GM12878 (cell line): ENCODE measurements around the gene C10orf105. TPM values are rescaled to one million over a fixed set of nuclear protein-coding genes. Genes with fewer than 3 reads are reported as not detected.

Source experiments
- ATAC-seq: fragments of 200-7000 bp; cut with Tn5 transposase; 3 replicates; pipeline ENCODE4 v1.9.1; 2020; ENCODE audit warnings: mild to moderate bottlenecking, moderate library complexity
- BruUV-seq: library from RNA; stranded (reverse); fragments of 400-500 nt; replicated peaks from 2 replicates; lab custom pipeline; 2021; lab: Mats Ljungman, UMichigan
- CTCF ChIA-PET: fragments of 300-600 bp; sonication (Branson Sonifier 250); formaldehyde crosslinking; extraction: SDS; loops from one replicate; lab custom pipeline; 2021; ENCODE audit warnings: inconsistent platforms; lab: Yijun Ruan, JAX
- POLR2A ChIA-PET: fragments of 350-600 bp; formaldehyde crosslinking; extraction: SDS; loops from one replicate; lab custom pipeline; 2021; ENCODE audit warnings: inconsistent platforms; lab: Charles Lee
- RAD21 ChIA-PET: fragments of 300-600 bp; sonication (Branson Sonifier 250); formaldehyde crosslinking; loops from one replicate; lab custom pipeline; 2023; ENCODE audit warnings: antibody characterized with exemption; ENCODE audit not compliant: unreplicated experiment; lab: Charles Lee
- SMC1A ChIA-PET: fragments of 300-600 bp; sonication (Branson Sonifier 250); formaldehyde crosslinking; loops from one replicate; lab custom pipeline; 2023; ENCODE audit not compliant: unreplicated experiment, uncharacterized antibody; lab: Charles Lee
- DNase-seq: peaks from one replicate; pipeline ENCODE4 v3.0.0-alpha.2; 2011; ENCODE audit warnings: low read depth, low spot score
- FAIRE-seq: peaks from 3 replicates; lab custom pipeline; 2011; peaks lifted over from hg19 to GRCh38; lab: Jason Lieb, UNC
- H2AFZ ChIP-seq: 2 replicates; pipeline ENCODE4 v1.6.0; 2011; ENCODE audit warnings: low read depth, low read length, control low read depth; ENCODE audit not compliant: control insufficient read depth
- H3K27ac ChIP-seq: 2 replicates; pipeline ENCODE4 v1.5.1; 2011; ENCODE audit warnings: control low read depth; ENCODE audit not compliant: control insufficient read depth, insufficient read depth
- H3K27me3 ChIP-seq, 2 experiments: replicated peaks in 1 of 2; 2 replicates each; pipeline versions ENCODE4 v1.6.0 to v1.6.1; 2011; ENCODE audit warnings: low read length in 1 of 2; ENCODE audit not compliant: control insufficient read depth in 2 of 2, insufficient read depth in 2 of 2
- H3K36me3 ChIP-seq, 2 experiments: 2 replicates each; pipeline ENCODE4 v1.5.1; 2011; ENCODE audit warnings: low read length in 1 of 2; ENCODE audit not compliant: control insufficient read depth in 2 of 2, insufficient read depth in 2 of 2
- H3K4me1 ChIP-seq: 2 replicates; pipeline ENCODE4 v1.6.1; 2011; ENCODE audit warnings: mild to moderate bottlenecking, low read length, moderate library complexity, mixed read lengths; ENCODE audit not compliant: control insufficient read depth, insufficient read depth
- H3K4me2 ChIP-seq: 2 replicates; pipeline ENCODE4 v1.6.0; 2011; ENCODE audit warnings: control low read depth; ENCODE audit not compliant: control insufficient read depth, insufficient read depth
- H3K4me3 ChIP-seq: fragments of 200-600 bp; sonication (generic); 2 replicates; pipeline ENCODE4 v1.5.1; 2016
- H3K79me2 ChIP-seq: 2 replicates; pipeline ENCODE4 v1.6.0; 2011; ENCODE audit warnings: low read length; ENCODE audit not compliant: control insufficient read depth, insufficient read depth
- H3K9ac ChIP-seq: 2 replicates; pipeline ENCODE4 v1.8.0; 2011; ENCODE audit warnings: low read length, control low read depth, mixed read lengths; ENCODE audit not compliant: control insufficient read depth, insufficient read depth
- H3K9me3 ChIP-seq: replicated peaks from 3 replicates; pipeline ENCODE4 v1.5.1; 2011; ENCODE audit warnings: mild to moderate bottlenecking, low read length; ENCODE audit not compliant: control insufficient read depth, insufficient read depth
- H4K20me1 ChIP-seq: 2 replicates; pipeline ENCODE4 v1.6.0; 2011; ENCODE audit not compliant: control insufficient read depth, insufficient read depth
- BCL3 ChIP-seq: IDR thresholded peaks from 2 replicates; pipeline ENCODE4 v1.6.1; 2011; ENCODE audit warnings: borderline replicate concordance, low read depth, mild to moderate bottlenecking, moderate library complexity, low read length; ENCODE audit not compliant: insufficient read depth, poor library complexity, severe bottlenecking
- EGR1 ChIP-seq, 2 experiments: IDR thresholded peaks; 1 replicate in 1 of 2; 2 replicates in 1 of 2; pipeline ENCODE4 v1.6.1; 2011 to 2012; ENCODE audit warnings: low read depth in 2 of 2, low read length in 2 of 2, borderline replicate concordance in 1 of 2, mild to moderate bottlenecking in 1 of 2, moderate library complexity in 1 of 2
- NRF1 ChIP-seq: conservative IDR thresholded peaks from 2 replicates; pipeline ENCODE4 v1.6.1; 2011; ENCODE audit warnings: mild to moderate bottlenecking, low read depth, low read length, improper control_type of control experiment
- POLR2AphosphoS5 ChIP-seq: IDR thresholded peaks from 2 replicates; pipeline ENCODE4 v1.6.1; 2011; ENCODE audit warnings: mild to moderate bottlenecking, low read length, inconsistent platforms
- SMAD1 ChIP-seq: fragments of 450-650 bp; IDR thresholded peaks from 2 replicates; pipeline ENCODE4 v1.6.1; 2018; ENCODE audit warnings: mild to moderate bottlenecking, low read depth; ENCODE audit not compliant: partially characterized antibody
- SUPT20H ChIP-seq: IDR thresholded peaks from 2 replicates; pipeline ENCODE4 v1.6.1; 2011; ENCODE audit warnings: low read depth, mild to moderate bottlenecking, low read length, moderate library complexity, borderline replicate concordance; ENCODE audit not compliant: control insufficient read depth
- ZNF592 ChIP-seq: fragments of 450-650 bp; IDR thresholded peaks from 2 replicates; pipeline ENCODE4 v1.6.1; 2017; ENCODE audit warnings: mild to moderate bottlenecking, moderate library complexity
- WGBS: methylation state at CpG from one replicate; pipeline ENCODE4 v1.1.6; 2016; ENCODE audit warnings: low lambda C conversion rate; ENCODE audit not compliant: insufficient replicate concordance, insufficient coverage; ENCODE audit errors: missing lambda C conversion rate; 5-methylcytosine and 5-hydroxymethylcytosine counted together
- in situ Hi-C: fragments of 300-500 bp; cut with MboI; formaldehyde crosslinking; loops from 9 replicates; pipeline ENCODE4 v1.14.3; 2018; ENCODE audit warnings: mixed read lengths
- intact Hi-C: fragments of 100-400 bp; cut with micrococcal nuclease; formaldehyde crosslinking; loops from one replicate; pipeline ENCODE4 v1.14.2; 2022; ENCODE audit not compliant: unreplicated experiment
- polyA plus RNA-seq, 11 experiments: library from polyadenylated mRNA; depleted of rRNA in 4 of 11; unstranded in 6 of 11; stranded (reverse) in 5 of 11; fragments of >200 nt; fragmentation: Nextera tagmentation in 4 of 11; fragmentation: Illumina TruSeq in 1 of 11; extraction: Ambion mirVana in 4 of 11; extraction: Trizol in 1 of 11; gene quantifications; 1 replicate in 1 of 11; 2 replicates in 10 of 11; pipeline versions ENCODE4 v1.2.1 to v1.2.3, GENCODE V29; 2011 to 2016; ENCODE audit warnings: inconsistent platforms in 2 of 11, missing spikeins in 2 of 11, low read depth in 1 of 11
- total RNA-seq, 4 experiments: library from RNA; depleted of rRNA in 3 of 4; stranded (reverse); fragments of >200 nt in 3 of 4; fragmentation: Illumina TruSeq in 1 of 4; extraction: Trizol in 1 of 4; gene quantifications; 2 replicates each; pipeline versions ENCODE4 v1.2.1 to v1.2.3, GENCODE V29; 2013 to 2021

C10orf105 gene
- total and polyA plus RNA-seq, 10 of the 15 experiments (the other 5 are each of a cell fraction or from before 2014, with no cell fraction given), result 0.04 to 0.06 (median 0.05) TPM; not detected in 7

- WGBS, result 50% methylated on average over 16 of the region's 17 CpGs
- Histone ChIP-seq H3K4me3 (no peak overlapping the region), H3K27me3 (no peaks in the 10 kb centered on the region), H3K9ac (no peak overlapping the region), H3K9me3 (no peaks in the 10 kb centered on the region), H3K27ac (no peak overlapping the region), H3K36me3 (no peaks in the 10 kb centered on the region), H3K4me2 (no peak overlapping the region), H4K20me1 (no peaks in the 10 kb centered on the region), H3K79me2 (no peaks in the 10 kb centered on the region), H2AFZ (no peak overlapping the region), H3K4me1 (peaks cover 26% of the 10 kb centered on the region)
- CTCF ChIA-PET, result interaction anchor here (0.8 to 5.3 kb wide), 6 partner anchors 13 to 336 kb away, joined by 3 to 25 read pairs (median 4); no protein-coding TSS in a partner anchor
- in situ Hi-C loops (no loop called here), intact Hi-C loops (no loop called here)
- DNase-seq (no peak), ATAC-seq (no peak), FAIRE-seq (no peak)
- SMC1A ChIA-PET, result interaction anchor here (1.8 to 2.2 kb wide), 2 partner anchors 15 to 48 kb away, joined by 4 to 9 read pairs; no protein-coding TSS in a partner anchor
- BruUV-seq, result no TSS peak
- POLR2A ChIA-PET, result interaction anchor here (1.0 kb wide), 1 partner anchor 60 kb away, joined by 3 read pairs; the partner anchor contains the start of gene VSIR
- RAD21 ChIA-PET, result interaction anchor here (0.7 to 1.4 kb wide), 3 partner anchors 99 to 397 kb away, joined by 3 read pairs; no protein-coding TSS in a partner anchor
- no peak for TF ChIP-seq POLR2AphosphoS5
- no peak for TF ChIP-seq SMAD1
- no peak for TF ChIP-seq EGR1 (IDR thresholded peaks at IDR 0.05; ENCODE audit: borderline replicate concordance in 1 of 2, low read depth in 2 of 2, low read length in 2 of 2)
- TF ChIP-seq NRF1, result no peak
Observed at GRCh38 chr10:71712572-71713134, 6.9 kb downstream of the C10orf105 start.

- FAIRE-seq, result no peak
- in situ Hi-C loops, result no loop called here
- H3K9ac ChIP-seq, result no peak overlapping the region
- intact Hi-C loops, result no loop called here
- ChIA-PET RAD21 (interaction anchor here (0.6 to 1.4 kb wide), 5 partner anchors 100 to 397 kb away, joined by 3 read pairs; no protein-coding TSS in a partner anchor), SMC1A (interaction anchor here (0.9 to 2.2 kb wide), 3 partner anchors 14 to 47 kb away, joined by 3 to 9 read pairs (median 4); no protein-coding TSS in a partner anchor), POLR2A (interaction anchor here (0.5 kb wide), 1 partner anchor 216 kb away, joined by 3 read pairs; no protein-coding TSS in a partner anchor), CTCF (interaction anchor here (0.8 to 5.3 kb wide), 10 partner anchors 12 to 337 kb away, joined by 3 to 25 read pairs (median 3); no protein-coding TSS in a partner anchor)
- H3K27me3 ChIP-seq, result no peaks in the 10 kb centered on the region
- peaks cover 26% of the 10 kb centered on the region for H3K4me1 ChIP-seq
- H3K9me3 ChIP-seq, result no peaks in the 10 kb centered on the region
- no peaks in the 10 kb centered on the region for H3K79me2 ChIP-seq
- 42% methylated on average over 2 of the region's 2 CpGs for WGBS
- no peak overlapping the region for H3K4me3 ChIP-seq
- no peak for DNase-seq
- H4K20me1 ChIP-seq, result no peaks in the 10 kb centered on the region
- ATAC-seq, result no peak
- H3K36me3 ChIP-seq, result no peaks in the 10 kb centered on the region
- no peak overlapping the region for H3K27ac ChIP-seq
- H2AFZ ChIP-seq, result no peak overlapping the region
- no TSS peak for BruUV-seq
- no peak overlapping the region for H3K4me2 ChIP-seq
- no peak for TF ChIP-seq BCL3
- TF ChIP-seq SUPT20H, result no peak
- TF ChIP-seq ZNF592, result no peak
Observed at GRCh38 chr10:71712170-71712569, 7.4 kb downstream of the C10orf105 start.
